Panc1 (cell line): Measurements from ENCODE around the gene SSX2IP.

Source experiments
- CTCF ChIP-seq: fragments of 450-650 bp; IDR thresholded peaks from 2 replicates; pipeline ENCODE4 v1.5.1; 2017; ENCODE audit warnings: mild to moderate bottlenecking
- POLR2AphosphoS5 ChIP-seq: IDR thresholded peaks from 2 replicates; pipeline ENCODE4 v1.6.1; 2012; ENCODE audit warnings: mild to moderate bottlenecking, low read depth, low read length, moderate library complexity
- SIN3A ChIP-seq: IDR thresholded peaks from 2 replicates; pipeline ENCODE4 v1.6.1; 2012; ENCODE audit warnings: low read depth, mild to moderate bottlenecking, low read length, moderate library complexity, borderline replicate concordance; ENCODE audit not compliant: insufficient read depth
- TCF7L2 ChIP-seq: IDR thresholded peaks from 2 replicates; pipeline ENCODE4 v1.6.1; 2011; ENCODE audit warnings: mild to moderate bottlenecking, low read depth, low read length, inconsistent platforms
- TF ChIP-seq, protein P1 (sequence below), 2 experiments: IDR thresholded peaks; 2 replicates each; pipeline ENCODE4 v1.6.1; 2011 to 2012; ENCODE audit warnings: low read depth in 2 of 2, control low read depth in 1 of 2, low read length in 1 of 2, mild to moderate bottlenecking in 1 of 2, moderate library complexity in 1 of 2; ENCODE audit not compliant: insufficient read depth in 1 of 2

DNA sequence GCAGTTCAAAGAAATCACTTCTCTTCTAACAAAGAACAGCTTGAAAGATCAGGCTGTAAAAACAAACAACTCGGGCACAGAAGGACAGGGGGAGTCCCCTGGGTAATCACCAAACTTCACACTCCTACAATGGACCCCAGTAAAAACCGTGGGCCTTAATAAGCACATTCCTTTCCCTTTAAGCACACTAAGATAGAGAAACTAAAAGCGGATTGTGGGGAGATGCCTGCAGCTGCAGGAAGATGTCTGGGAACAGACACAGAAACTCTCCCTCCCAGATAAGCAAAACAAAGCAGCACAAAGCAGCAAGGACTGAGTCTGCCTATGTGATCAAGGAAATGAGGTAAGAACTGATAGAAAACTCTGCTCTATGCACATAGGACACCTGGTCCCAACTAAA lies 78.5 kb downstream of the SSX2IP start:
- TF ChIP-seq CTCF: no peak
- no peak for TF ChIP-seq POLR2AphosphoS5
- no peak for TF ChIP-seq TCF7L2
- TF ChIP-seq, protein P1, sequence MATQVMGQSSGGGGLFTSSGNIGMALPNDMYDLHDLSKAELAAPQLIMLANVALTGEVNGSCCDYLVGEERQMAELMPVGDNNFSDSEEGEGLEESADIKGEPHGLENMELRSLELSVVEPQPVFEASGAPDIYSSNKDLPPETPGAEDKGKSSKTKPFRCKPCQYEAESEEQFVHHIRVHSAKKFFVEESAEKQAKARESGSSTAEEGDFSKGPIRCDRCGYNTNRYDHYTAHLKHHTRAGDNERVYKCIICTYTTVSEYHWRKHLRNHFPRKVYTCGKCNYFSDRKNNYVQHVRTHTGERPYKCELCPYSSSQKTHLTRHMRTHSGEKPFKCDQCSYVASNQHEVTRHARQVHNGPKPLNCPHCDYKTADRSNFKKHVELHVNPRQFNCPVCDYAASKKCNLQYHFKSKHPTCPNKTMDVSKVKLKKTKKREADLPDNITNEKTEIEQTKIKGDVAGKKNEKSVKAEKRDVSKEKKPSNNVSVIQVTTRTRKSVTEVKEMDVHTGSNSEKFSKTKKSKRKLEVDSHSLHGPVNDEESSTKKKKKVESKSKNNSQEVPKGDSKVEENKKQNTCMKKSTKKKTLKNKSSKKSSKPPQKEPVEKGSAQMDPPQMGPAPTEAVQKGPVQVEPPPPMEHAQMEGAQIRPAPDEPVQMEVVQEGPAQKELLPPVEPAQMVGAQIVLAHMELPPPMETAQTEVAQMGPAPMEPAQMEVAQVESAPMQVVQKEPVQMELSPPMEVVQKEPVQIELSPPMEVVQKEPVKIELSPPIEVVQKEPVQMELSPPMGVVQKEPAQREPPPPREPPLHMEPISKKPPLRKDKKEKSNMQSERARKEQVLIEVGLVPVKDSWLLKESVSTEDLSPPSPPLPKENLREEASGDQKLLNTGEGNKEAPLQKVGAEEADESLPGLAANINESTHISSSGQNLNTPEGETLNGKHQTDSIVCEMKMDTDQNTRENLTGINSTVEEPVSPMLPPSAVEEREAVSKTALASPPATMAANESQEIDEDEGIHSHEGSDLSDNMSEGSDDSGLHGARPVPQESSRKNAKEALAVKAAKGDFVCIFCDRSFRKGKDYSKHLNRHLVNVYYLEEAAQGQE (IDR thresholded peaks at IDR 0.05; ENCODE audit: insufficient read depth in 1 of 2, low read depth in 2 of 2, low read length in 1 of 2): no peak
- no peak for TF ChIP-seq SIN3A
